GM11168 (cell line): ENCODE results near the gene BCAR3.

Experiments used
- in situ Hi-C: fragments of 300-500 bp; cut with MboI; formaldehyde crosslinking; loops from one replicate; pipeline ENCODE4 v1.12.0; 2022; ENCODE audit warnings: low sequenced_read_pairs; ENCODE audit not compliant: unreplicated experiment

Gene BCAR3

GRCh38 chr1:93528412-93528811, 153.2 kb downstream of the BCAR3 start:
- in situ Hi-C loops, result no loop called here

GRCh38 chr1:93526431-93526830, 155.2 kb downstream of the BCAR3 start:
- in situ Hi-C loops, result no loop called here

- in situ Hi-C loops, result no loop called here
These were observed 156.2 kb downstream of the BCAR3 start for GRCh38 chr1:93525431-93525830.

GRCh38 chr1:93522721-93523120, 158.9 kb downstream of the BCAR3 start:
- in situ Hi-C loops, result no loop called here

GRCh38 chr1:93521618-93522017, 160.0 kb downstream of the BCAR3 start:
- in situ Hi-C loops, result no loop called here

GRCh38 chr1:93519199-93519829, 162.3 kb downstream of the BCAR3 start:
- in situ Hi-C loops, result no loop called here

- in situ Hi-C loops, result no loop called here
These were observed 163.1 kb downstream of the BCAR3 start for GRCh38 chr1:93518516-93518915.

- in situ Hi-C loops, result no loop called here
These were observed 165.5 kb downstream of the BCAR3 start for GRCh38 chr1:93516164-93516563.
